Brain pericyte (primary cell): ENCODE data around the gene CNGA4.
A peak's percentile ranks its signal among the peaks of the same experiment; 100 is the strongest.
"Not testable (repeated sequence)": the region's sequence is repeated elsewhere in the genome, so short reads cannot be mapped to it uniquely, and the experiment has no call there.

Experiments
- DNase-seq: peaks from one replicate; pipeline ENCODE4 v3.0.0-alpha.2; 2012; ENCODE audit warnings: low read depth, low spot score

The CNGA4 gene

DNA sequence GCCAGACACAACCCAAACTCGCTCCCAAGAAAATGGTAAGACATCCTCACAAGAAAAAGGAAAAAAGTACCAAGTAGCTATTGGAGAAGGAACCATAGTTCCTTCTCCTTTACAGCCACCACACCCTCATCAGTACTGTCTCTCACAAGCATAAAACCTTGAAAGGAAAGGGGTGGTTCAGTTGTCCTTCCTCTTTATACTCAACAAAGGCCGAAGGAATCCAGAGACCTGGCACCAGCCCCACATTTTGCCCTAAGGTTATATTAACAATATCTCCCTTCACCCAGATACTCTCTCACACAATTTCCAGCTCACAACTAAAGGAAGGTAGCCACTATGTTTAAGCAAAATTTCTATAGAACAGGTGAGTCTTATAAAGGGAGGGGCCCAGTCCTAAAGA lies 13.0 kb upstream of the CNGA4 start:
- no peak for DNase-seq

DNA sequence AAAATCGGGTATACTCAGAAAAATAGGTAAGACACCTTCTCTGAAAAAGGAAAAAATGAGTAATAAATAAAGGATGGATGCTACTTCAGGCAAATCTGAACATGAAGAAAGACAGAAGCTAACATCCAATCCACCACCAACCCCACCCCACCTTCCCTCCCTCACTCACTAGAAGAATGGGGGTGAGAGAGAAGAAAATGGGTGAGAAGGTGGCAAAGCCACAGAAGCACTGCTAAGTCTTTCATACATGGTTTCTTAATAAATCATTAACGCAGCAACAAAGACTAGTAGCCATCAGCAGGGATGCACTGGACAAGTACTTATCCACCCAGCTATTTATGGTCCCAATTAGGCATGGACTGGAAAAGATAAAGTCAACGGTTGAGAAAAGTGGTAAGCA lies 10.4 kb upstream of the CNGA4 start:
- DNase-seq = no peak

DNA sequence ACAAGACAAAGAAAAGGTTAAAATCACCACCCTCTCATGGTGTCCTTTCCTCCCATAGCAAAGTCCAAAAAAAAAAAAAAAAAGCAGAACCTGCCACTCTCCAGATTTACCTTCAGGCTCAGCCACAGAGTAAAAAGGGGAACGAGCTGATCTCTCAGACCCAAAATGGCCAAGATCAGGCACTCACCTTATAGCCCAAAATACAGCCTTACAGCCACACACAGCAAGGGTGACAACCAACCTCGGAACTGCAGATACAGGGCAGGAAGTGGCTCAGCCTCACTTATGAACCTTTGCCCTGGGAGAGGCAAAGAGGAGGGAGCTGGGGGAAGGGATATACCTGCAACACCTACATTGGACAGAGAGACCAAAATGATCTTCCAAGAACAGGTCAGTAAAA lies 9.0 kb upstream of the CNGA4 start:
- no peak for DNase-seq

DNA sequence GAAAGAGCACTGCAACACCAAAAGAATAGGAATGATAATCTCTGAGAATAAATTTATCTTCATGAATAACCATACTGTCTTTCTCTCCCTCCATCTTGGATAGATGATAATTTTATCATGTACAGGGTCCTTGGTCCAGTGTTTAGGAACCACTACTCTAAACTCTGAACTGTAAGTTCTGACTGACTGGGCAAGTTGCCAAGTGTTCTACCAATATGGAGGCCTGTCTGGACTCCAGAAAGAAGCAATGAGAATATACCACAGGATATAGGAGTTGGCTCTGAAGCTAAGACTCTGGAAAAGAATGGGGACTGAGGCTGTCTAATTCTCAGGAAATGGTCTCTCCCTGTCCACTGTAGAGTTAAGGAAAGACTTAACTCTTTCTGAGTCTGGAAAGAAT lies 6.0 kb upstream of the CNGA4 start:
- no peak for DNase-seq

DNA sequence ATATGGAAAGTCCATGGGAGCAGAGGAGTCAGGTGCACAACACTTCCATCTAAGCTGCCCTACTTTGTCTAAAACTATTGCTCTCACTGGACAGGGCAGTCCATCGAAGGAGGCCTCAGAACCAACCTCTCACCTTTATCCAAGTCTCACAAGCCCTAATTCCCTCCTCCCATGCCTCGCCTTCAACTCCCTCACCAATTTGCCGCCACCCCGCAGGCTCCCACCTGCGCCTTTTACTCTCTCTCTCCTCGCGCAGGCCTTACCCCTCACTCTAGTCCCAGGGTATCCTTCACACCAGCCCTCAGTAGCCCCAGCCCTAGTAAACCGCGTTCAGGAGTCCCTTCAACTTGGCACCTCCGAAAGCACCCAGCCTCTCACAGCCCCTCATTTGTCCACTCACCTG lies 4.9 kb upstream of the CNGA4 start:
- no peak for DNase-seq

DNA sequence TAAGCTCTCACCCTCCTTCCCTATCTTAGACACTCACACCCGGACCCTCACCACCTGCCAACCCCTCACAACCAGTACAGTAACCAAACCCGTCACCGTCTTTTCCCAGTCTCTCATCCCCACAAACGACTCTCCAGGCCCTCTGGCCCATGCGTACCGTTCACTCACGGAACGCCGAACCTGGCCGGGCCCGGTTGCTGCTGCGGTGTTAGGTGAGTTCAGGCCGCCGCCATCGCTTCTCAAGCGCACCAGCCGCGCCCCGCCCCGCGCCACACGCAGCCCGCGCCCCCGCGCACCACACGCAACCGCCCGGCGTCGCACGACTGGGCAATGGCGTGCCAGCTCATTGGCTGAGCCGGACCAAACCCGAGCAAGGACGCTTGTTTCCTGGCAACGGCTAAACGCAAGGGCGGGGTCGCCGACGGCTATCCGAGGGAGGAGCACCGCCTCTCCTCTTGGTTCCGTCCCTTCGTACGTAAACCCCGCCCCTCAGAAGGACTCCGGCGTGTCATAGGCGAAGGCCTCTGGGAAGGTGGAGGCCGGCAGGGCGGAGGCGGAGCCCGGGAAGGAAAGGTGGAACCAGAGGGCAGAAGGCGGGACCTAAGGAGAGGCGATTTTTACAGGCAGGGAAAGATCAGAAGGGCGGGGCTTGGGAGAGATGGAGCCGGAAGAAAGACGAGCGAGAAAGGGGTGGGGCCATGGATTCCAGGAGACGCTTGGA lies 4.3 kb upstream of the CNGA4 start, which contains the start of gene FHIP1B:
Gene FHIP1B, minus strand, starts transcription at position 250 of the 721 bp plus-strand sequence. CDS start 10,120 bp downstream, outside the sequence.
- peak; percentile 99 for DNase-seq

DNA sequence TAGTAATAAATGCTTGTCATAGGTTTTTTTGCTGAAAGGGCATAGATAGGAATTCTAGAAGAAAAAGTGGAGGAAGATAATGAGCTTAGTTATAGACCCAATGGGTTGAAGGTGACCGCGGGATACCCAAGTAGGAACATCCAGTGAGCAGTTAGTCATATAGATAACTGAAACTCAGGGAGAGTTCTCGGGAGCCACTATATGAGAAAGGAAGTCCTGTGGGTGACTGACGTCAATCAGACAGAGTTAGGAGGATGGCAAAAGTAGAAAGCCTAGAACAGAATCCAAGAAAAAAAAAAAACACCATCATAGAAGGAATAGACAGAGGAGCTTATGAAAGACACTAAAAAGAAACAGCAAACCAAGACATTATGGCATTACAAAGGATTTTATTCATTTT lies 1.6 kb upstream of the CNGA4 start:
- no peak for DNase-seq

DNA sequence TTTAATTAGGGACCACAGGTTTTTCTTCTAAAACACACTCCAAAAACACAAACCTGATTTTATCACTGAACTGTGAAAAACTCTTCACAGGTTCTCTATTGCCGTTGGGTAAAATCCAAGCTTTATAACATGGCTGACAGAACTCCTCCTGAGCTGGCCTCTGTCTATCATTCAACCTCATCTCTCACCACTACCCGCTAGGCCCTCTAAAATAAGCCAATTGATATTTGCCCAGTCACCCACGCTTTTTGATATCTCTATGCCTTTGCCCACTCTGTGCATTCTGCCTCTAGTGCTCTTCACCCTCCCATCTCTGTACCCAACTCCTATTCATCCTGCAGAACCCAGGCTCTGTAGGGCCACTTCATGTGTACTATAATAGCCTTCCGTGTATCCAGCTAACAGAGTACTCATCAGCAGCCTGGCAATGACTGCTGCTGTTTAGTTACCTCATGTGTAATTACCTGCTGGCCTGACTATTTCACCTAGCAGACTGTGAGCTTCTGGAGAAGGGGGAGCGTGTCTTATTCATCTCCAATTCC lies 1.1 kb upstream of the CNGA4 start:
- no peak for DNase-seq

DNA sequence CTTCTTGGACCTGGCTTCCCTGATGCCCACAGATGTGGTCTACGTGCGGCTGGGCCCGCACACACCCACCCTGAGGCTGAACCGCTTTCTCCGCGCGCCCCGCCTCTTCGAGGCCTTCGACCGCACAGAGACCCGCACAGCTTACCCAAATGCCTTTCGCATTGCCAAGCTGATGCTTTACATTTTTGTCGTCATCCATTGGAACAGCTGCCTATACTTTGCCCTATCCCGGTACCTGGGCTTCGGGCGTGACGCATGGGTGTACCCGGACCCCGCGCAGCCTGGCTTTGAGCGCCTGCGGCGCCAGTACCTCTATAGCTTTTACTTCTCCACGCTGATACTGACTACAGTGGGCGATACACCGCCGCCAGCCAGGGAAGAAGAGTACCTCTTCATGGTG lies 1.2 kb downstream of the CNGA4 start:
- no peak for DNase-seq

DNA sequence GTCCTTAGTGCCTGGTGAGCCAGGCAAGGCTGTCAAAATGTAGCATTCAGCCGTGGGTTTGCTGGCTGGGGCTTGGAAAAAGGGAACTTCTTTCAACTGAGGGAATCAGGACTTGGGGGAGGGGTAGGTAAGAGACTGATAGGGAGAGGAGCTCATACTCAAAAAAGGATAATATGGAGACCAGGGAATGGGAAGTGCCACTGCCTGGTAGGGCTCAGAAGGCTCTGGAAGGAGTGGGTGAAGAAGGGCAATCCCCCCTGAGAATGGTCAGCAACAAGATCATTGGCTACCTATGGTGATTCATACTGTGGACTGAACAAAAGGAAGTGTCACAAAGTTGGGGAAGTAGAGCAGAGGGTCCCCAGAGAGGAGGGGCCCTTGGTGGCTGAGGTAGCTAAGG lies 1.9 kb downstream of the CNGA4 start:
- no peak for DNase-seq

DNA sequence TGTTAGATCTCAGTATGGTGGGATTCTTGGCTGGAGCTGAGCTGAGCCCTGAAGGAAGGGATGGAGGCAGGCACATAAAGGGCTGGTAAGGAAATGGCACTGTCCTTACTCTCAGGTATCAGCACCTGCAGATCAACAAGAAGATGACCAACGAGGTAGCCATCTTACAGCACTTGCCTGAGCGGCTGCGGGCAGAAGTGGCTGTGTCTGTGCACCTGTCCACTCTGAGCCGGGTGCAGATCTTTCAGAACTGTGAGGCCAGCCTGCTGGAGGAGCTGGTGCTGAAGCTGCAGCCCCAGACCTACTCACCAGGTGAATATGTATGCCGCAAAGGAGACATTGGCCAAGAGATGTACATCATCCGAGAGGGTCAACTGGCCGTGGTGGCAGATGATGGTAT lies 2.4 kb downstream of the CNGA4 start:
- DNase-seq = no peak

DNA sequence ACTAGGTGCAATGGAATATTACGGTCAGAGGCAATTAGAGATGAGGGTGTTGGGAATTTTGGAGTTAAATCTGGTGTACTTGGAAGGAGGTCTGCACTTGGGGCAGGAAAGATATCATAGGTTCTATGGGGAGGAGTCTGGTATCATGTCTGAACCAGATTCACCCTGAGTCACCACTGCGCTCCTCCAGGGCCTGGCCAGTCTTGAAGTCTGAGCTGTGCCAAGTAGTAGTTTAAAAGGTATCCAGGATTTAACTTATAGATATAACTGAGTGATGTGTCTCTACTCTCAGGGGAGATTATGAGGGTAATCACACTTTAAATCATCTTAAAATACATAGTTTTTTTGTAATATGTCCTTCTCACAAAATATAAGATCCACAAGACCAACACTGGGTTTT lies 6.6 kb downstream of the CNGA4 start:
- no peak for DNase-seq

DNA sequence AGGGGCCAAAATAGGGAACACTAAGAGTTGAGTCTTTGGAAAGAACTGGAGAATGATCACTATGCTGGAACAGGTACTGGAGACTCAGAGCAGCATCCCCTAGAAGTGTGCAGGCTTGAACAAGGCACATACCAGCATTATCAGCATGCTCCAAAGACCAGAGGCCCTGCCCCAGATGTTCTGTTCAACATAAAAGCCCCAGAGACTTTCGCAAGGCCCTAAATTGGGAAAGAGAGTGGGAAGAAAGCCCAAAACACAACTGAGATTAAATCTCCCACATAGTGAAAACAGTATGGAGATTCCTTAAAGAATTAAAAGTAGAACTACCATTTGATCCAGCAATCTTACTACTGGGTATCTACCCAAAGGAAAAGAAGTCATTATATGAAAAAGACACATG lies 9.4 kb downstream of the CNGA4 start:
- no peak for DNase-seq

DNA sequence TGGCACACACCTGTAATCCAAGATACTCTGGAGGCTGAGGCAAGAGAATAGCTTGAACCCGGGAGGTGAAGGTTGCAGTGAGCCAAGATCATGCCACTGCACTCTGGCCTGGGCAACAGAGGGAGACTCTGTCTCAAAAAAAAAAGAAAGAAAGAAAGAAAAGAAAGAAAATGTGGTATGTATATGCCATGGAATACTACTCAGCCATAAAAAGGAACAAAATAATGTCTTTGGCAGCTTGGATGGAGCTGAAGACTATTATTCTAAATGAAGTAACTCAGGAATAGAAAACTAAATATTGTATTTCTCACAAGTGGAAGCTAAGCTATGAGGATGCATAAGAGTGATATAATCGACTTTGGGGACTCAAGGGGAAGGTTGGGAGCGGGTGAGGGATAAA lies 10.0 kb downstream of the CNGA4 start:
- DNase-seq = not testable (repeated sequence)

DNA sequence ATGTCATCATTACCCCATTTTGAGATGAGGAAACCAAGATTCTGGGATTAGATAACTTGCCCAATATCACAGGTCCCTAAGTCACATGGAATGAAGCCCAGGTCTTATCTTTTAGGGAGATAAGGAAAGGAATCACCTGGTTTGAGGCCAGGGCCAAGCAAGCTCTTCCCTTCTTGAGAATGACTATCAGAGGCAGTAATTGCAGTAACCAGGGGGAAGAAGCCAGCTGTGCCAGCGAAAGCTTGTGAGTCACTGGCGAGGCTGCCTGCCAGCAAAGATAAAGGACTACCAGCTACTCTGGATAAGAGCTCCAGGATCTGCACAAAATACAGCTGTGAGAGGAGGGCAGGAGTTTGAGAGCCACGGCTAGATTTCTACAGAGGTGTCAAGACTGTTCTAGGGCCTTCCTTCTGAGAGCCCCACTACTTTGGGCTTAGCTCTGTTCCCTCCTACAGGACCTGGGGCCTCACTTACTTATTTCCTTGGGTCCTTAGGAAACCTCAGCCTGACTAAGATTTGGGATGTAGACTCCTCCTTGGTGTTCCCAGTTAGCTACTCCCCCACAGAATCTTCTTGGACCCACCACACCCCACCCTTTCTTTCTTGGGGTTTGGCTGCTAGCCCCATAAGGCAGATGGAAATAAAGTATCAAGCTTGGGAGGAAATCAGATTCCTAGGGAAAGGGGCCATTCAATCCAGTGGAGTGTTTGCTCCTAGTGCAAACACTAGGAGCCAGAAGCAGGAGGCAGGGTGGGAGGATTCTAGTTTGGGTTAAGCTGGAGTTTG lies 11.1 kb downstream of the CNGA4 start:
- no peak for DNase-seq

DNA sequence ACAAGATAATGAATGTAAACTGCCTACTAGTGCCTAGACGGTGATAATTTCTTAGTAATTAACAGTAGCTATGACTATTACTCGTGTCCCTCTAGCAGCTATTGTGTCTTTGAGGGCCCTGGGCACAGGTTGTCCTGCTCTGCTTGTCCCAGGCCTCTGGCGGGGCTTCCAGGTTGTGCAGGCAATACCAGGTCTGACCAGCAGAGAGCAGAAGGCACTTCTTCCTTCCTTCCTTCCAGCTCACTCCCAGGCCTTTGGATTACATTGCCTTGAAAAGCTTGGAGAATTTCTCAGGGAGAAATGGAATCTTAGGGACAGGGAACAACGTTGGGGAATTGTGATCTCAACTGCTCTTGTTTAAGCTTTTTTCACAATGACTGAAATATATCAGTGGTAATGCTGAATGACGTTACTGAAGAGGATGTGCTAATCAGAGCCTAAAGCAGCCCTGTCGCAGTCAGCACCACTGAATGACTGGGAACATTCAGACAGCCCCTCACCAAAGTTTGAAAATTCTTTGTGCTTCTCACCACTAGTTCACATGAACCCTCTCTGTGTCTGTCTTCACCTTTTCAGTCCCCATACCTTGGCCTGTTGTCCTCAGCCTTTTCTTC lies 12.3 kb downstream of the CNGA4 start:
- no peak for DNase-seq

DNA sequence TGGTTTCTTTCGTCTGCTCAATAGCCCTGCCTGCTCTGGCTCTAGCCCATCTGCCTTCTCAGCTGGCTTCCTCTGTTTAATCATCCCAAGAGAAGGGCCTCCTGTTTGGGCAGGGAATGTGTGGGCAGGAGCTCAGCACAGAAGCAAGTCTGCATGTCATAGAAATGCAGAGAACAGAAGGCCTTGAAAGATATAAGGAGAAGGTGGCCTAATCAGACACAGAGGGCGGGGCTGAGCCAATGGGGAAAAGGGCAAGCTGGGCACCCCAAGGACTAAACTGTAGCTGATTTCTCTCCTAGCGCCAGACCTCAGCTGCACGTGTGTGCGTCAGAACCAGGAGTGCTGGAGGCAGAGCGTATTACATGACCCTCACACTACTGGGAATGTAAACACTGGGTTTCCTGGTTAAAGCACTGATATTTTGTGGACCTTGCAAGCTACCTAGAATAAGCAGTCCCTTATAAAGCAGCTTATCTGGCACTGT lies 13.1 kb downstream of the CNGA4 start:
- no peak for DNase-seq

DNA sequence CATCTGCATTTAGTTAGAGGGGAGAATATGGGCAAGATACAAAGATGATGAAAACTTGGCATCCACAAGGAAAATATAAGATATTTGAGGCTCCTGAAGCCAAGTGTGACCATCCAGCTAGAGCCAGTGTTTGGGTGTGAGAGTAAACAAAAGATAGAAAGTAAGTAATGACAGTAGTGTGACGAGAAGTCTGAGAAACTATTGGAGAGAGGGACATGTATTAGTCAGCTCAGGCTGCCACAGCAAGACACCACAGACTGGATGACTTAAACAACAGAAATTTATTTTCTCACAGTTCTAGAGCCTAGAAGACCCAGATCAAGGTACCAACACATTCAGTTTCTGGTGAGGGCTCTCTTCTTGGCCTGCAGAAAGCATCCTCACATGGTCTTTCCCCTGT lies 14.3 kb downstream of the CNGA4 start:
- no peak for DNase-seq

DNA sequence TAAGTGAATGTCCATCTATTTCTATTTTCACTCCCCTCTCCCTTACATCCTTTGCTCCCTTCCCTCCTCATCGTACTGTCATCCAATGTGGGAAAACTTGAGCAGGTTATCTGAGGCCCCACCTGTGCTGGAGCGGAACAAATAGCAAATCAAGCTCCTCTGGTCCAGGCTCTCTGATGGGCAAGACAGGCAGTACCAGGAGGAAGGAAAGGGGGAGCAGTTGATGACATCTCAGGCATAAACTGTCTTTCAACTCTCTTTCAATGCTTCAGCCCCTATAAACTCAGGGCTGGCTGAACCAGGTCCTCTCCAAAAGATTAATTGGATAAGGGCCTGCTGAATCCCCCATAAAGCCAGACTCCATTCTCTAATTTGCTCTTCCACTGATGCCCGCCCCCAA lies 19.3 kb downstream of the CNGA4 start:
- no peak for DNase-seq

DNA sequence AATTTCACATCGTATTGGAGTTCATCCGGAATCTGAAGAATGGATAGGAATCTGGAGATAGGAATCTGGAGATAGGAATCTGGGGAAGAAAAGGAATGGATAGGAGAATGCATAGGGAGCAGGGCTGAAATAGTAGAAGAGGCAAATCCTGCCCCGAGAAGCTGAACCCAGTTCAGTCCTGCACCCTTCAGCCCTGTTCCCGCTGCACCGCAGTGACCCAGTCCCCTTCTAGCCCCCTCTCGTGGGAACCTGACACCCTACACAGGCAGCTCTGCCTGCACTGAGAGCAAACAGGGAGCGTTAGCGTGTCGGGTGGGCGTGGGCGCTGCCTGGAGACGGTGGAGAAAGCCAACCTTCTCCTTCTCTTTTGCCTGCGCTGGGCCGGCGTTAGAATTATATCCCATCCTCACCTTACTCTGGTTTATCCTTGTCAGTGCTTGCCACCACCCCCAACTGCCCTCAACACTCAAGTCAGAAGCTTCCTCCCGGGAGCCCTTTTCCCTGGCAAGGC lies 19.7 kb downstream of the CNGA4 start:
- DNase-seq = no peak

DNA sequence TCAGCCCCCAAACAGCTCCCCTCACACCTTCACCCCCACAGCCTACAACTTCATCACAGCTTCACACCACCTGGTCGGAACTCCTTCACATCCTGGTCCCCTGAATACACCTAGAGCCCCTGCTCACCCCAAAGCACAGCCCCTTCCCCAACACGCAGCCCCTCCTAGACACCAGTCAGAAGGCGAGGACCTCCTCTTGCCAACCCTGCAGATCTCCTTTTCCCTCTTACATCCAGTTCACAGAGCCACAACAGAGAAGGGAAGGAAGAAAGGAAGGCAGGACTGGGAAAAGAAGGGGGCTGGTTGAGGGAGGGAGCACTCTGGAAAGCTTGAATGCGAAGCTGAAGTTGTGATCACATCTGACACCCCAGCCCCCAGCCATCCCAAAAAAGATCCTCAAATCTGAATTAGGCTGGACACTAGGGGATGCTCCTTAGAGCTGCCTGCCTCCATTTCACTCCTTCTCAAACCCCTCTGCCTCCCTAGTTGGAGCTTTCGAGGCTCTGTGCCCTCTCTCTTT lies 21.4 kb downstream of the CNGA4 start:
- no peak for DNase-seq

DNA sequence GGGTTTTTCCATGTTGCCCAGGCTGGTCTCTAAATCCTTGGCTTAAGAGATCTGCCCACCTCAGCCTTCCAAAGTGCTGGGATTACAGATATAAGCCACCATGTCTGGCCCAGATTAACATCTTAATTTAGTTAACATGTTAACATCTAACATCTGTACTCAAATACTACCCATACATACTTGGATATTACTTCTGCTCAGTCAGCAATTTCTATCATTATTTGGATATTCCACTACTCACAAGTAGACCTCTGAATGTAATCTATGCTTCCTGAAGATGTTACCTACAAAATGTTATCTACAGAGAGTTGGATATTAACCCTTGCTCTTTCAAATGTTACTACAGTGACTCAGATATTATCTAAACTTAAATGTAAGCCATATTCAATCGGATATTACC lies 24.8 kb downstream of the CNGA4 start:
- DNase-seq = no peak
